CD1c-positive myeloid dendritic cell (primary cell): Measurements from ENCODE around the gene SLC49A4.

ENCODE experiments used
- DNase-seq: peaks from one replicate; pipeline ENCODE4 v3.0.0-alpha.2; 2016; ENCODE audit errors: extremely low spot score

Gene SLC49A4

GRCh38 chr3:122930063-122930997 lies 135.5 kb downstream of the SLC49A4 start:
- no peak for DNase-seq
